Activated CD4-positive, alpha-beta T cell treated with anti-CD3 and anti-CD28 coated beads, Interleukin-2, Interleukin-4, amounts not matched to agents 100 ng/mL and 50 ng/mL, durations not matched to agents 16 hours and 8 hours (primary cell): ENCODE results near the gene LAPTM5.
A peak's percentile ranks its signal among the peaks of the same experiment; 100 is the strongest.

Experiments
- DNase-seq: peaks from one replicate; pipeline ENCODE4 v3.0.0-alpha.2; 2020; ENCODE audit warnings: low spot score

The LAPTM5 gene

DNA sequence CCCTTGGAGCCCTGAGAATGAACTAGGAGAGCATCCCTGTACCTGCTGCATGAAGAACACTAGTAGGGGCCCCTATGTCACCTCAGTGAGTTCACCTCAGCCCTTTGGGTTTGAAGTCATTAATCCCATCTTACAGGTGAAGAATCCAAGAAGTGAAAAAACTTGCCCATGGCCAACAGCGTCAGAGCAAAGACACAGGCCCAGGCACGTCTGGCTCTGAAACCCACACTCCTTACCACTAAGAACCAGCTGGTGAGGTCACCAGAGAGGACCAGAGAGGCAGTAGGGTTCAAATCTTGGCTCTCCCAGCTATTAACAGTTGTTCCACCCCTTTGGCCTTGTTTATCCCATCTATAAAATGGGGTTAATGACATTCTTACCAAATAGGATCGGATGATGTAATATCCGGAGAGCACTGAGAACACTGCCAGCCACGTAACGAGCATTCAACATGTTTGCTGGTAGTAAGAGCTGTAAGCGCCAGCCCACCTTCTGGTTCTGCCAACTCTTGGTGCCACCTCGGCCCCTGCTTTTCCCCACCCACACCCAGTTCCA is 43.0 kb downstream of the LAPTM5 start:
- no peak for DNase-seq

DNA sequence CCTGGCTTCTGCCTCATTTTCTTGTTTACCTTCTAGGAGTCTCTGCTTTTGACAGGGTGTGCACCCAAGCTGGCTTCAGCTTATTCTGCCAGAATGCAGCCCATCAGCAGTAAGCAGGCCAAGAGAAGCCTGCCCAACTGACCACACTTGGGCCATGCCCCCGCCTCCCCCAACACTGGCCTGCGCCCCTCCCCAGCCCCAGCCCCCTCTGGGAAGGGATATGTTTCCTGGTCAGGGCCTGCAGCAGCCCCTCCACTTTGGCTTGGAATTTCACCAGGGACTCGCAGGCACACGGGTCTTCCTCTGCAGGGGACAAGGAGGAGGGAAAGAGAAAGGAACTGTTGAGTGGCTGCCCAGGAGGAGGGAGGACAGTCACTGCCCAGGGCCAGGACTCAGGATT is 43.5 kb downstream of the LAPTM5 start:
- no peak for DNase-seq

DNA sequence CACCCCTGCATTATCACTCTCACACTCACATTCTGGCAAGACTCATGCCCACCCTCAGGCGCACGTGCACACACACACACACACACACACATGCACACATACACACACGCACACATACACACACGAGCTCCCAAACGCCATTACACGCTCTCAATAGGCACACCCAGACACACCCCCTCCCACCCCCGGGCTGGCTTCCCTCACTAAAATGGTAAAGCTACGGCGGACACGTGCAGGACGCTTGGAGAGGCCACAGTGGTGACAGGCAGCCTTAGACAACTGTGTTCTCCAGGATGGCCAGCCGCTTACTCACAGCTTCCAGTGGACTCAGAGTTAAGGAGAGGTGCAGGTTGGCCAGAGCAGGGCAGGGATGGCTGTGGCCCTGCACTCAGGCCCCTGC is 44.3 kb downstream of the LAPTM5 start:
- DNase-seq = no peak

DNA sequence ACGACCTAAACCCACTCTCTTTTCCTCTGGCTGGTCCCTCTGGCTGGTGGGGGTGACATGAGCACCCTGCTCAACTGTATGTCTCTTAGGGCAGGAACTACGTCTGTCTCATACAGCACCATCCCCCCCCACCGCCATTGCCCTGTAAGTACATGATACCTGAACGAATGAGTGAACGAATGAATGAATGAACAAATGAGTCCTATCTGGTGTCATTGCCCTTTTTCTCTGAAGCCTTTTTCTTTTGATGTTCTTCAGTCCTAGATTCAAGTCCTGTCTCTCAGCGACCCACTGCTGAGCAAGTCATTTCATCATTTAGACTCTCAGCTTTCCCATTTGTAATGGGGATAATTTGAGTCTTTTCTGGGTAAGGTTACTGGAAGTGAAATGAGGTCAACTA is 45.0 kb downstream of the LAPTM5 start:
- no peak for DNase-seq

DNA sequence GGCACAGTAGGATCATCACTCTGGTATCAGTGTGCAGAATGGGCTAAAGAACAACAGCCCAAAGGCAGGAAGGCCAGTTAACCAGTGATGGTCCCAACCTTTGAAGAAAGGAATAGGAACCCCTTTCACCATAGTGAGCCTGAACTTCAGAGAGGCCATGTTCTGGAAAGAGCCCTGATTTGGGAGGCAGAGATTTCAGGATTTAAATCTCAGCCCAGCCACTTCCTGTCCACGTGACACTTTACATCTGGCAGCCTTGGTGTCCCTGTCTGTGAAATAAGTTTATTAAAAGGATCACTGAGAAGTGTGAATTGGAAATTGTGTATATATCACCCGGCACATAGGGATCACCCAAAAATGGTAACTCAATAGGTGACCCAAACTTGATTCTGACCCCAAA is 47.2 kb downstream of the LAPTM5 start:
- no peak for DNase-seq

DNA sequence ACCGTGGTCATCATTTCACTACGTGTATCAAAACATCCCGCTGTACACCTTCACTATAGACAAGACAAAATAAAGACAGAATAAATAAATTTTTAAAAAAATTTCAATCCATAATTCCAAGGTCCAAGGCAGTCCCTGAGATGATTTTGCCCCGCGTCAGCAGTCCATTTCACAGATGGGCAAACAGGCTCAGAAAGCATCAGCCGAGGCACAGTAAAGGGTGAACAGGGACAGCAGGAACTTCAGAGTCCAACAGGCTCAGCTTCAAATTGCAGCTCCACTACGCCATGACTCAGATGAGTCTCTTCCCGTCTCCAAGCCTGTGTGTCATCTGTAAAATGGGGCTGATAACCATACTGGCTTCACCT is 49.2 kb downstream of the LAPTM5 start:
- no peak for DNase-seq

DNA sequence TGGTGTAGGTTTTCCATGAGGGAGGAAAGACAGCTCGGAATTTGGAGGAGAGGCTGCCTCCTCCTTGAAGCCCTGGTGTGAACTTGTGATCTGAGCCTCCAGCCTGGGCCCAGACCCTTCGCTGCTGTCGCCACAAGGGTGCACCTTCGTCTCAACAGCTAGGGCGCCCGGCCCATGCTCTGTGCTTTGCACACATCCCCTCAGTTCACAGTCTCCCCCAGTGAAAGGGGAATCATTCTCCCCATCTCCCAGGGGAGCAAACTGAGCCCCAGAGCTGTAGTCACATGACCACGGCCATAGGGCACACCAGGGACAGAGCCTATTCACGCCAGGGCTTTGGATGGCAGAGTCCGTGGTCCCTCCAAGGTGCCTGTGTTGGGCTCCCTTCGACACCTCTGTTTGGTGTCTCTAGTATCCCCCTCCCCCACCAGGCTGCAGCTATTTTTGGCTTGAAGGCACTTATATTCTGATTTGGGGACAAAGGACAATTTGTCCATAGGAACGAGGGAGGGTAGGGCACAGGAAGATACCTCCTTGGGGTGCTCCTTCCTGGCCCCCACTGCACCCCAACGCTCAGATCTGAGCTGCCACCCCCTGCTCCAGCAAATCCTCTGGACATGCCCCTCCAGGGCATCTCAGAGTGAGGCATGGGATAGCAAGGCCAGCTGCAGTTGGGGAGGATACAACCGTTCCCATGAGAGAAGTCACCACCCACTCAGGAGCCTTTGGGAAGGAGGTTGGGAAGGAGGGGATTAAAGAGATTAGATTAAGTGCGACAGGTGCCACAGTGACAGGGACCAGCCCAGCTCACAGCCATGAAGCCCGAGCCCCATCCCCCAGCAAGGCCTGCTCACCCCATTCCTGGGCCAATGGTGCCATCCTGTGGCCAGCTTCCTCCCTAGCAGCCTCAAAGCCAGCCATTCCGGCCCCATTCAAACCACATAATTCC is 49.9 kb downstream of the LAPTM5 start:
- peak; percentile 68 for DNase-seq

DNA sequence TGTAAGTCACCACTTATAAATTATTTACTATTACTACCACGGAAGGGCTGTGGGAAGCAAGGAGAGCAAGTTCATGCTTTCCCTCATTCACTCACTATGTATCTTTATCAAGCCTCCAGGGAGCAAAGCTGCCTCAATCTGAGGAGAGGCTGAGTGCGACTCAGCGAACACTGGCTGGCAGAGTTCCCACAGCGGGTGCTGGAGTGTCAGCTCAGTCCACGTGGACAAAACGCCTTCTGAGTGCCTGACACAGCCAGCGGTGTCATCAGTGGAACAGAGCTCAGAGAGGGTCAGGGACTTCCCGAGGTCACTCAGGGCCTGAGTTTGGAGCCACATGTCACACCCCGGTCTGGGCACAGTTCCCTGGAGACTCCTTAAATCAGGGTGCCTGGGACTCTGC is 51.0 kb downstream of the LAPTM5 start:
- DNase-seq = no peak

DNA sequence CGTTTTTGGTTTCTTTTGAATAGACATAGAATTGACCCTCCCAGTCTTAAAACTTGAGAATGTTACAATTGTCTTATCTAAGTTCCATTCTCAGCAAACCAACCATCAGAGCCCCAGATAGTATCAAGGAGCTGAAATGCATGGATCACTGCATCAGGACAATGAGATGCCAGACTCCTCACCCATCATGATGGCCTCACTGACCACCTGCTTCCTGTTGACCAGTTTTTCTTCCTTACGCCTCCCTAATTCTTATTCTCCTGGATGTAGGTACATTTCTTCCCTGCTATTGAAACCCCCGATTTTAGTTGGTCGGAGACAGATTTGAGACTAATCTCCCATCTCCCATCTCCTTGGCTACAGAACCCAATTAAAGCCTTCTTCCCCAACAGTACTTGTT is 51.9 kb downstream of the LAPTM5 start:
- DNase-seq = no peak

DNA sequence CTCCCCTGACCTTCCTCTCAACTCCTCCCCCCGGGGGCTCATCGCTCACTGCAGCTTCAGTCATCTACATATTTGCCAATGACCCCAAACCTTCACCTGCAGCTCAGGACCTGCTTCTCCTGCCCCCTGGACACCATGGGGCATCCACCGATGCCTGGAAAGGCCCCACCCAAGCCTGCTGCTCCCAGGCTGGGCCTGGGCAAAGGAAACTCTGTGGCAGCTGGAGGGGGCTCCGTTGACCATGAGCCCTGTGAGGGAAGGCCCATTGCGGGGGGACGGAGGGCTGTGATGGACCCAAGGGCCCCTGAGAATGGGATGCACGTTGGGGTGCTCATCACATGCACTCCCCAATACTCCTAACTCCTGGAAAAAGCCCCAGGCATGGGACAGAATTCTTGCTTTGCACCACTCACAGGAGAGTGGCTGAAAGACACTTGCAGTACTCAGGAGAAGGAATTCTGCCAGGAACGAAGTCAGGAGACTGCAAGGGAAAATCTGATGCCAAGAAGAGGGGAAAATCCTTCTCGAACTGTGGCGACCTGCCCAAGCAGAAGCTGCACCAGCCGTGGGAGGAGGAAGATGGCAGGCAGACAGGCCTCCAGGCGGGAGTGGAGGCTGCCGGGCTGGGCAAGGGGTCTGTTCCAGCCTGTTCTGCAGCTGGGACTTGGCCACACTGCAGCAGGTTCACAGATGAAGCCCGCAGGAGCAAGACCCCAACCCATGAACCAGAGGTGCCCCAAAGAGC is 52.6 kb downstream of the LAPTM5 start:
- no peak for DNase-seq

DNA sequence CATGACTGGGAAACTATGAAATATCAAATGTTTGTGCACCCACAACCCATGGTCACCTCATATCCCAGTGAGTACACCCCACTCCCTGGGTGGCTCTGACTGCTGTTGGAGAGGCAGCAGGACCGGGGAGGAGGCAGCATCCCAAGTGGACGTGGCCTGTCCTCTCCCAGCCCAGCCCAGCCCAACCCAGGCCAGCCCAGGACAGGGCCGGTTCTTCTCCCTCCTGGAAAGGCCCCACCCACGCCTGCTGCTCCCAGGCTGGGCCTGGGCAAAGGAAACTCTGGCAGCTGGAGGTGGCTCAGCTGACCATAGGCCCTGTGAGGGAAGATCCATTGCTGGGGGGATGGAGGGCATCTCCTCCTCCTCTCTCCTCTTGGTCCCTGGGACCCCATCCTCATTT is 53.3 kb downstream of the LAPTM5 start:
- DNase-seq = no peak

DNA sequence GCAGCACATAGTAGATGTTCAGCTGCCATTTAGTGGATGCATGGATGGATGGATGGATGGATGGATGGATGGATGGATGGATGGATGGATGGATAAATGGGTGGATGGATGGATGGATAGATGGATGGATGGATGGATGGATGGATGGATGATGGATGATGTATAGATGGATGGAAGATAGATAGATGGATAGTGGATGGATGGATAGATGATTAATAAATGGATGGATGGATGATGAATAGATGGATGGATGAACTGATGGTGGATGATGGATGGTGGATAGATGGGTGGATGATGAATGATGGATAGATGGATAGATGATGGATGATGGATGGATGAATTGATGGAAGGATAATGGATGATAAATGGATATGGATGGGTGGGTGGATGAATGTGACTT is 54.8 kb downstream of the LAPTM5 start:
- no peak for DNase-seq

DNA sequence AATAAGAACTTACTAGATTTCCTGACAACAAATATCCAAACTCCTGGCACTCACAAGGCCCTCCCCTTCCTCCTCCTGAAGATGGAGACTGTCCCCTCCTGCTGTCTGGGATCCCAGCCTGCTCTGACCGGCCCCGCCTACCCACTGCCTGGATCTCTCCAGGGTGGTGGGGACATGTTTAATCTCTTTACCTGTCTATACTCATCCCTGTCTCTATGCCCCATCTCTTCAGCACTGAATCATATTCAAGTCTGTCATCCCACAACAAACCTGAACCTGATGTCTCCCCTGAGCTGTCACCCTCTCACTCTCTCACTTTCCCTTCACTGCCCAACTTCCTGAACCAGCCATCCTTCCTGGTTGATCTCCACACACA is 56.3 kb downstream of the LAPTM5 start:
- DNase-seq = no peak

DNA sequence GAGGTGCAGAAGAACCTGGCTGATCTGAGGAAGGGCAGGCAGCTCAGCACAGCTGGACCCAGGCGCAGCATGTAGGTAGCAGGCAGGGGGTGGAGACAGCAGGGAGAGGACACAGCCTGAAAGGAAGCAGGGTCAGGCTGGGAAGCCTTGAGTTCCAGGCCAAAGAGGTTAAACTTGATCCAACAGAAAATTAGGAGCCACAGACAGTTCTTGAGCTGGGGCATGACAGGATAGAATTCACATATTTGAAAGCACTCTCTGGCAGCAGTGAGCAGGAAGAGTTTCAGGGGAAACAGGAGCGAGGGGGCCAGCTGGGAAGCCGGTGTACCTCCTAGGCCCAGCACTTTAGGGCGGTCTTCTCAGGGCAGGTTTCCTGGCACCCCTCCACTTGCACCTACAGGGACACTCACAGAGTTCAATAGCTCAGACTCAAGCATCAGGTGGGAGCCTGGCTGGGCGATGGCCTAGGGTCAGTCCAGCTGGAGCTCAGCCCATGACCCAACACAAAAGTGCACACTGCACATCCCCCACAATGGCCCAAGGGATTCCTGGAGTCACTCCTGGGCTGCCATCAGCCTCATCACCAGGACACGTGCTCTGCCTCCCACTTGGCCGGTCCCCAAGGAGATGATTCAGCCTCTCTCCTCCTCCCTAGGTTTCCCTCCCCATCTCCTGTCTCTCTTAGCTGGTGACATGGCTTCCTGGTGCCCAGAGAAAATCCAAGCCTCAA is 56.9 kb downstream of the LAPTM5 start:
- no peak for DNase-seq

DNA sequence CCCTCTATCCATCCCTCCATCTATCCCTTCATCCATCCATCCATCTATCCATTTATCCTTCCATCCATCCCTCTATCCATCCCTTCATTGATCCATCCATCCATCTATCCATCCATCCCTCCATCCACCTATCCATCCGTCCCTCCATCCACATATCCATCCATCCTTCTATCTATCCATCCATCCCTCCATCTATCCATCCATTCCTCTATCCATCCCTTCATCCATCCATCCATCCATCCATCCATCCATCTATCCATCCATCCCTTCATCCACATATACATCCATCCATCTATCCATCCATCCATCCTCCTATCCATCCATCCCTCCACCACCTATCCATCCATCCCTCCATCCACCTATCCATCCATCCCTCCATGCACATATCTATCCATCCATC is 57.8 kb downstream of the LAPTM5 start:
- no peak for DNase-seq

DNA sequence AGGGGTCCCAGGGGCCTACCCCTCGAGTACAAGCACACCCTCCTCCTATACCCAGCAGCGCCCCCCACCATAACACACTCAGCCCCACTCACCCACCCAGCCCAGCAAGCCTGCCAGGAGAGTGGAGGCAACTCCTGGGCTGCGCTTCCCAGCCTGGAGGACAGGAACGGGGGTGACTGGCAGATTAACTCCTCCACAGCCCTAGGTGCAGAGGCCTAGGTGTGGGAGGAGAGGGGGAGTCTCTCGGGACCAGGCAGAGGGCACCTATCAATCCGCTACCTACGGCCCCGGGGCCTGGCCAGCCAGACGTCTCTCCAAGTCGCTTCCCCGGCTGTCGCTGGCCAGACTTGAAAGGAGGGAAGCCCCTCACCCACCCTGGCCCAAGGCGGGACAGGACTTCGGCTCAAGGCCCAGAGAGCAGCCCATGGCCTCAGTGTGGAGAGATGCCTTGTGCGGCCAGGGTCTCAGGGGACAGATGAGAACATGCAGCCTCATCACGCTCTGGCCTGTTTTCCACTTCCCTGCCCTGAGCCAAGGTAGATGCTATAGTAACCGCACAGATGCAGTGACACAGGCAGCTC is 59.1 kb downstream of the LAPTM5 start:
- no peak for DNase-seq

DNA sequence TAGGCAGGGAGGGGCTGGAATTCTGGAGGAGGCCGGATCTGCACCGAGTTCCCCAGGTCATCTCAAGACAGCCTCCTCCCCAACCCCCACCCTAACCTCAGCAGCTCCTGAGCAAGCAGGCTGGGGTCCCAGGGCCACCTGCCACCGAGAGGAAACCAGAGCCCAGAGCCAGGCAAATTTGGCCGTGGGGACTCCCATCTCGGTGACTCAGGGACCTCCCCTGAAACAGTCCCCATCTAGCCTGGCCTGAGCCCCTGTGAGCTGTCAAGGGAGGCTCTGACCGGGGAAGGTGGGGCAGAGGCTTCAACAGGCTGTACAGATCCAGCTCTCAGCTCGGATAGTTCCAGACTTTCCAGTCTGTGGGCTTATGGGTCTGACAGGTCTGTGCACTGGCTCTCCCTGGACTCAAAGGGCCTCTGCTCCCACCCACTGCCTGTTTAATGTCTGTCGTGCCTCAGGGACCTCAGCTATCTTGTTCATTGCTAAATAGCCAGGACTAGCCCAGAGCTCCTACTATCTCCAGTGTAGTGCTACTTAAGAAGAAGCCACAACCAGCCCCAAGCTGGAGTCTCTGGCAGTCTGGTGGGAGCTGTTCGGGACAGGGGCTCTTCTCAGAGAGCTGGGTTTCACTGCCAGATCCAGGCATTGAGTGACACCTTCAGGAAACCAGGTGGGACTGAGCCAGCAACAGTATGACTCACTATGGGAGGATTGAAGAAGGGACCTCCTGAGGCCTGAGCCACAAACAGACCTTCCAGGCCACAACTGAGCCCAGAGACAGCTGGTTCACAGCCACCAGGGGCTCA is 59.8 kb downstream of the LAPTM5 start:
- DNase-seq = no peak

DNA sequence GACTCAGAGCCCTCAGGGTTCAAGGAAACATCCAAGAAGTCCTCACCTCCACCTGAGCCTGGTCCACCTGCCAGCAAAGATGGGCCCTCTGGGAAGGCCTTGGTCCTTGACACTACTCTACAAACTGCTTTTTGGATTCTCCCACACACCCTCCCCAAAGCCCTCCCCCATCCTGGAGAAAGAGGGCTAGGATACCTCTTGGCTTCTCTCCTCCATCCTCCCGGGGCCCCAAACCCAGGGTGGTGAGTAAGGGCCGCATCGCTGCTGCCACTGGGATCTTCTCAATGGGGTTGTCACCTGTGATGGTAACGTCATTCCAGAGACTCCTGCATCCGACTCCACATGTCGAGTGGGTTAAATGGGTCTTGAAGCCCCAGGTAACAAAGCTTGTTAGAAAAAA is 60.7 kb downstream of the LAPTM5 start:
- no peak for DNase-seq

DNA sequence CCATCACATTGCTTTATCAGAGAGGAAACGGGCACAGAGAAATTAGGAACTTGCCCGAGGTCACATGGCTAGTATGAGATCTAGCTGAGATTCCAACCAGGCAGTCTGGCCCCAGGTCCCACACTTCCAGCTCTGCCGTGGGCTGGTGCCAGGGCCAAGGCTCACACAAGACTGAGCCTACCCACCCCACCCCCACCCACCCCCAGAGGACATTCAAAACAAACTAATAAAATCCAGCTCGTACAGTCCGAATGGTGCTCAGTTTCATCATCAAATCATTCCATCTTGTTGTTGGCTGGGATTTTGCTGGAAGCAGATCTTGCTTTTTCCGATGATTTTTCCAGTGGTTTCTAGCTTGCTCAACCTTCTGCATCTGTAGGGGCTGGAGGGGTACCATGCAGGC is 62.1 kb downstream of the LAPTM5 start:
- DNase-seq = no peak

DNA sequence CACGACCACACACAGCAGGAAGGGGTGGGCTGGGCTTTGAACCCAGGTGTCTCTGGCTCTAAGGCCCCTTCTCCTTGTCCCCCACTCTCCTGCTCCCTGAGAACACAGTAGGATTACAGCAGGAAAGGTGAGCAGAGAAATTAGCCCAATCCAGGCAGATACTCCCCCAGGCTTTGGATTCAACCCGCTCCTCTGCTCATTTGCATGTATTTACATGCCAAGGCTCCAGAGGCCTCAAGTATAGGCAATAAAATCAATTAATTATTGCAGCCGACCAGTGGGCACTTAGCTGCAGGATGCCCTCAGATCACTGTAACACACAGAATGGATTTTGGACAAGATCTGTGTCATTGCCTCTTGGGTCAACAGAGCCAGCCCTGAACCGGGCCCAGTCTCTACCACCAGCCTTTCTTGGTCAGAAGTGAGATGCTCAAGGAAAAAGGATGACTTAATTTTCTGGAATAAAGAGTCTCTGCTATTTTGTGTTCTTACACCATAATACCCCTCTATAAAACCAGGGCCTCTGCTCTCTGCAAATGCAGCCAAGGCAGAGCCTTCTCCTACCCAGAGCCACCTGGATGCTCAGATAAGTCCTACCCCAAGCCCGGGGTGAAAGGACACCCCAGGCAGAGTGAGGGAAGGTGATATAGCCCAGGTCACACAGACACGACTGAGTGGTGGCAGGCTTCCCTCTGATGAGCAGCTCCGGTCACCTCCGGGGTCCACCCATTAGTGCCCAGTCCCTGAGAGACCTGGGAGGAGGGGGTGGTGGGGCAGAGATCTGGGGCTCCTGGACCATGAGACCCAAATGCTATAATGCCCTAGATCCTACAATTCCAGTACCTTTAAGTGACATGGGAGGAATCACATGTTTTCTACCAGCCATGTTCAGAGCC is 63.0 kb downstream of the LAPTM5 start:
- DNase-seq = no peak
